GM13976 (cell line): ENCODE data around the gene ATP6V0C.

ENCODE experiments used
- DNase-seq: peaks from one replicate; pipeline ENCODE4 v3.0.0; 2012; ENCODE audit warnings: low spot score
- CTCF ChIP-seq: IDR thresholded peaks from 2 replicates; pipeline ENCODE4 v1.5.1; 2012; ENCODE audit warnings: borderline replicate concordance, mild to moderate bottlenecking; ENCODE audit not compliant: insufficient read depth; ENCODE audit errors: extremely low read depth, missing control alignments, control extremely low read depth
- in situ Hi-C: fragments of 300-500 bp; cut with MboI; formaldehyde crosslinking; loops from one replicate; pipeline ENCODE4 v1.12.0; 2022; ENCODE audit warnings: low sequenced_read_pairs, mixed read lengths, inconsistent platforms; ENCODE audit not compliant: unreplicated experiment

The ATP6V0C gene

GRCh38 chr16:2497116-2497630 lies 16.6 kb upstream of the ATP6V0C start:
- in situ Hi-C loops, result loop anchor here (25.0 kb wide), 1 partner anchor 485 kb away; the partner anchor contains the start of genes NPW and ZNF598

GRCh38 chr16:2497695-2498484 lies 15.9 kb upstream of the ATP6V0C start:
- TF ChIP-seq CTCF, result no peak
- in situ Hi-C loops, result loop anchor here (25.0 kb wide), 1 partner anchor 486 kb away; the partner anchor contains the start of genes NPW and ZNF598
- DNase-seq, result no peak

More at GRCh38 chr16:2497116-2497630, 16.6 kb upstream of the ATP6V0C start:
- DNase-seq, result no peak
- TF ChIP-seq CTCF, result no peak

GRCh38 chr16:2498531-2499253 lies 15.1 kb upstream of the ATP6V0C start:
- TF ChIP-seq CTCF, result no peak
- no peak for DNase-seq
- in situ Hi-C loops, result loop anchor here (25.0 kb wide), 1 partner anchor 486 kb away; the partner anchor contains the start of genes NPW and ZNF598

- no peak for TF ChIP-seq CTCF
- DNase-seq, result no peak
- in situ Hi-C loops, result loop anchor here (25.0 kb wide), 1 partner anchor 487 kb away; the partner anchor contains the start of genes NPW and ZNF598
These were observed 14.3 kb upstream of the ATP6V0C start for GRCh38 chr16:2499454-2499853.

GRCh38 chr16:2499890-2500429 lies 13.8 kb upstream of the ATP6V0C start:
- no peak for DNase-seq
- TF ChIP-seq CTCF, result no peak
- in situ Hi-C loops, result loop anchor here (25.0 kb wide), 1 partner anchor 488 kb away; the partner anchor contains the start of genes NPW and ZNF598

GRCh38 chr16:2500430-2500917 lies 13.3 kb upstream of the ATP6V0C start:
- in situ Hi-C loops, result no loop called here
- DNase-seq, result no peak
- TF ChIP-seq CTCF, result no peak
